HCT116 (cell line): Measurements from ENCODE around the gene GOLPH3L. TPM values are rescaled to one million over a fixed set of nuclear protein-coding genes. Genes with fewer than 3 reads are reported as not detected.

Source experiments
- ATAC-seq: fragments of 200-7000 bp; cut with Tn5 transposase; 2 replicates; pipeline ENCODE4 v1.9.1; 2020; ENCODE audit warnings: mild to moderate bottlenecking, moderate library complexity
- BruUV-seq: library from RNA; stranded (reverse); fragments of 400-500 nt; replicated peaks from 2 replicates; lab custom pipeline; 2021; lab: Mats Ljungman, UMichigan
- CTCF ChIA-PET: fragments of 300-600 bp; sonication (Branson Sonifier 250); formaldehyde crosslinking; loops from one replicate; lab custom pipeline; 2021; ENCODE audit warnings: antibody characterized with exemption; lab: Charles Lee
- POLR2A ChIA-PET: fragments of 300-600, 350-600 bp; sonication (Branson Sonifier 250); formaldehyde crosslinking; loops from one replicate; lab custom pipeline; 2021; ENCODE audit warnings: antibody characterized with exemption; lab: Charles Lee
- RAD21 ChIA-PET, 2 experiments: fragments of 300-600 bp; sonication (Branson Sonifier 250); formaldehyde crosslinking; loops; one replicate each; lab custom pipeline; 2023; ENCODE audit warnings: low total read pairs in 2 of 2; ENCODE audit not compliant: uncharacterized antibody in 2 of 2, unreplicated experiment in 2 of 2, low non-redundant PET in 1 of 2; lab: Charles Lee
- DNase-seq: peaks from one replicate; pipeline ENCODE4 v3.0.0-alpha.2; 2010; ENCODE audit warnings: low read depth, low spot score
- H2AFZ ChIP-seq: fragments of 200-600 bp; shearing (Covaris generic), sonication (generic); 2 replicates; pipeline ENCODE4 v1.6.1; 2017; ENCODE audit warnings: low read depth, mixed run types, mixed read lengths, antibody characterized with exemption, low read length; ENCODE audit not compliant: poor library complexity, severe bottlenecking
- H3K27ac ChIP-seq: 2 replicates; pipeline ENCODE4 v1.5.1; 2012; ENCODE audit warnings: low read depth, low read length
- H3K27me3 ChIP-seq: fragments of 200-600 bp; sonication (generic); 2 replicates; pipeline ENCODE4 v1.6.1; 2016; ENCODE audit warnings: mixed run types, low read length, mixed read lengths; ENCODE audit not compliant: insufficient read depth
- H3K36me3 ChIP-seq, 2 experiments: fragments of 200-500 bp in 1 of 2; fragments of 200-600 bp in 1 of 2; sonication (Bioruptor generic) in 1 of 2; sonication (generic) in 1 of 2; 2 replicates each; pipeline versions ENCODE4 v1.5.1 to v1.6.1; 2014 to 2016; ENCODE audit warnings: low read length in 2 of 2, inconsistent platforms in 1 of 2, mixed read lengths in 1 of 2, mixed run types in 1 of 2; ENCODE audit not compliant: insufficient read depth in 2 of 2, control insufficient read depth in 1 of 2
- H3K4me1 ChIP-seq, 2 experiments: fragments of 200-600 bp in 1 of 2; sonication (generic) in 1 of 2; 2 replicates each; pipeline versions ENCODE4 v1.5.1 to v1.6.1; 2012 to 2017; ENCODE audit warnings: low read length in 2 of 2, inconsistent platforms in 1 of 2, mild to moderate bottlenecking in 1 of 2, mixed read lengths in 1 of 2, mixed run types in 1 of 2, moderate library complexity in 1 of 2; ENCODE audit not compliant: insufficient read depth in 2 of 2, control insufficient read depth in 1 of 2
- H3K4me2 ChIP-seq: fragments of 200-600 bp; sonication (generic); 2 replicates; pipeline ENCODE4 v1.6.1; 2017; ENCODE audit warnings: mixed run types, low read length, mixed read lengths
- H3K4me3 ChIP-seq, 2 experiments: fragments of 200-600 bp in 1 of 2; sonication (generic) in 1 of 2; replicated peaks in 1 of 2; 2 replicates each; pipeline ENCODE4 v1.5.1; 2011 to 2016; ENCODE audit warnings: low read length in 2 of 2, control low read depth in 1 of 2, low read depth in 1 of 2, mild to moderate bottlenecking in 1 of 2, mixed read lengths in 1 of 2, mixed run types in 1 of 2
- H3K79me2 ChIP-seq: fragments of 200-600 bp; sonication (generic); 2 replicates; pipeline ENCODE4 v1.6.1; 2017; ENCODE audit warnings: mild to moderate bottlenecking, mixed run types, low read length, moderate library complexity, mixed read lengths; ENCODE audit not compliant: insufficient read depth
- H3K9ac ChIP-seq: fragments of 200-600 bp; sonication (generic); 2 replicates; pipeline ENCODE4 v1.6.1; 2016; ENCODE audit warnings: low read length, mixed read lengths
- H3K9me2 ChIP-seq: fragments of 200-600 bp; sonication (generic), shearing (Covaris generic); 2 replicates; pipeline ENCODE4 v1.6.1; 2017; ENCODE audit warnings: mixed run types, mild to moderate bottlenecking, moderate library complexity; ENCODE audit not compliant: insufficient read depth
- H3K9me3 ChIP-seq, 2 experiments: fragments of 200-500 bp in 1 of 2; fragments of 200-600 bp in 1 of 2; sonication (Bioruptor generic) in 1 of 2; sonication (generic) in 1 of 2; 2 replicates each; pipeline ENCODE4 v1.6.1; 2014 to 2017; ENCODE audit warnings: low read length in 2 of 2, mixed read lengths in 2 of 2, inconsistent platforms in 1 of 2, low read depth in 1 of 2, mild to moderate bottlenecking in 1 of 2, mixed run types in 1 of 2, moderate library complexity in 1 of 2; ENCODE audit not compliant: control insufficient read depth in 1 of 2, insufficient read depth in 1 of 2
- H4K20me1 ChIP-seq: fragments of 200-600 bp; sonication (generic), shearing (Covaris generic); 2 replicates; pipeline ENCODE4 v1.6.1; 2017; ENCODE audit warnings: mixed run types, mild to moderate bottlenecking, moderate library complexity; ENCODE audit not compliant: insufficient read depth
- POLR2AphosphoS5 ChIP-seq: IDR thresholded peaks from 2 replicates; pipeline ENCODE4 v1.6.1; 2011; ENCODE audit warnings: mild to moderate bottlenecking, low read depth, low read length, moderate library complexity
- RAD21 ChIP-seq: IDR thresholded peaks from 2 replicates; pipeline ENCODE4 v1.6.1; 2012; ENCODE audit warnings: low read depth, mild to moderate bottlenecking
- intact Hi-C: fragments of 100-400 bp; cut with micrococcal nuclease; formaldehyde crosslinking; loops from 2 replicates; pipeline ENCODE4 v1.10.0; 2022
- total RNA-seq: library from RNA; stranded (reverse); gene quantifications from one replicate; pipeline ENCODE4 v1.2.1, GENCODE V29; 2021; ENCODE audit not compliant: unreplicated experiment
- TF ChIP-seq, protein P1 (sequence below), 3 experiments: fragments of 200-600 bp in 1 of 3; sonication (generic) in 1 of 3; IDR thresholded peaks in 2 of 3; conservative IDR thresholded peaks in 1 of 3; 2 replicates each; pipeline ENCODE4 v1.5.1; 2012 to 2017; ENCODE audit warnings: low read depth in 2 of 3, low read length in 2 of 3, antibody characterized with exemption in 1 of 3, borderline replicate concordance in 1 of 3, control low read depth in 1 of 3, mild to moderate bottlenecking in 1 of 3, mixed read lengths in 1 of 3, mixed run types in 1 of 3, moderate library complexity in 1 of 3; ENCODE audit not compliant: insufficient read depth in 1 of 3

GOLPH3L gene
- total RNA-seq, 1 experiment from 2014 or later, result 28.0 TPM

DNA sequence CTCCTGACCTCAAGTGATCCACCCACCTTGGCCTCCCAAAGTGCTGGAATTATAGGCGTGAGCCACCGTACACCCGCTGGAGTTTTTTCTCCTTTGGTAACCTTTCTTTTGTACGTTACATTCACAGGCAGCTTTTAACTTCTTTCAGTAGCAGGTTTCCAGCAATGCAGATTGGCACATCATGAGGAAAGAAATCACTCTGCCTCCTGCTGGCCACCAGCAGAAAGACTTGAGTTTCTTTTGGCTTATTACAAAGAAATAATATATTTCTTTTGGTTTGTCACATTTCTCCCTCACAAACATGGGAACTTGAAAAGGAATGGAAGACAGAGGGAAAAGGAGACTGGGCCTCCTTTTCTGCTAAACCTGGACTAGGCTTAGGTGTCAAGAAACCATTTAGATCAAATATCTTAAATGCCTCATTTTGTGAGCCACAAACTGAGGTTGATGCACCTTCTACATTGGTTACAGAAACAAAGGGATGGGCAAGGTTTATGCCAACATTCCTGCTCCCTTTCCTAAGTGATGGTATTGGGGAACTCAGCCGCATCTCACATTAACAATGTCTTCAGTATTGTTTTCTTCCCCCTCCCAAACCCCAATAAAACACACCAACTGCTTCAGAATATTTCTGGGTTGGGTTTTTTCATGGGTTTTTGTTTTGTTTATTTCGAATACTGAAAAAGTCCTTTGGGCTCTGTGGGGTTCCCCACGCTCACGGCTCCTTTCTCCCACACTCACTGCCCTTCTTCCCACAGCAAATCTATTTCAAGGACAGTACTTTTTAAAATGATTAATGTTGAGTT lies 75.3 kb downstream of the GOLPH3L start:
- POLR2A ChIA-PET, result interaction anchor here (2.2 to 3.4 kb wide), 3 partner anchors 8 to 61 kb away, joined by 7 to 28 read pairs (median 8); partner anchors contain the start of genes ENSA and MCL1
- Histone ChIP-seq H3K9ac (no peak overlapping the region), H3K9me3 (no peaks in the 10 kb centered on the region), H2AFZ (no peak overlapping the region), H3K27ac (no peak overlapping the region), H3K4me2 (no peak overlapping the region), H3K4me3 (no peak overlapping the region), H3K27me3 (no peaks in the 10 kb centered on the region), H3K4me1 (peaks cover 8 to 44% of the 10 kb centered on the region in 2 experiments), H4K20me1 (no peaks in the 10 kb centered on the region), H3K9me2 (no peaks in the 10 kb centered on the region), H3K36me3 (peaks cover 19 to 47% of the 10 kb centered on the region in 2 experiments), H3K79me2 (peaks cover 8% of the 10 kb centered on the region; the same call in 1 of the 2 replicates)
- no peak for DNase-seq
- CTCF ChIA-PET, result interaction anchor here (1.0 to 3.2 kb wide), 2 partner anchors 60 to 191 kb away, joined by 3 to 15 read pairs; no protein-coding TSS in a partner anchor
- TF ChIP-seq RAD21 (peak; percentile 61), POLR2AphosphoS5 (no peak)
- TF ChIP-seq, protein P1, sequence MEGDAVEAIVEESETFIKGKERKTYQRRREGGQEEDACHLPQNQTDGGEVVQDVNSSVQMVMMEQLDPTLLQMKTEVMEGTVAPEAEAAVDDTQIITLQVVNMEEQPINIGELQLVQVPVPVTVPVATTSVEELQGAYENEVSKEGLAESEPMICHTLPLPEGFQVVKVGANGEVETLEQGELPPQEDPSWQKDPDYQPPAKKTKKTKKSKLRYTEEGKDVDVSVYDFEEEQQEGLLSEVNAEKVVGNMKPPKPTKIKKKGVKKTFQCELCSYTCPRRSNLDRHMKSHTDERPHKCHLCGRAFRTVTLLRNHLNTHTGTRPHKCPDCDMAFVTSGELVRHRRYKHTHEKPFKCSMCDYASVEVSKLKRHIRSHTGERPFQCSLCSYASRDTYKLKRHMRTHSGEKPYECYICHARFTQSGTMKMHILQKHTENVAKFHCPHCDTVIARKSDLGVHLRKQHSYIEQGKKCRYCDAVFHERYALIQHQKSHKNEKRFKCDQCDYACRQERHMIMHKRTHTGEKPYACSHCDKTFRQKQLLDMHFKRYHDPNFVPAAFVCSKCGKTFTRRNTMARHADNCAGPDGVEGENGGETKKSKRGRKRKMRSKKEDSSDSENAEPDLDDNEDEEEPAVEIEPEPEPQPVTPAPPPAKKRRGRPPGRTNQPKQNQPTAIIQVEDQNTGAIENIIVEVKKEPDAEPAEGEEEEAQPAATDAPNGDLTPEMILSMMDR (IDR thresholded peaks at IDR 0.05 in 2 of 3, conservative IDR thresholded peaks at IDR 0.05 in 1 of 3; ENCODE audit: borderline replicate concordance in 1 of 3, insufficient read depth in 1 of 3, low read depth in 2 of 3, low read length in 2 of 3), result peak; percentile 56 to 71 (median 65); a peak in 5 of 6 replicates
- BruUV-seq, result TSS peak; percentile 17
- intact Hi-C loops, result loop anchor here (2.0 to 10.0 kb wide), 3 partner anchors 43 to 303 kb away; partner anchors contain the start of genes MCL1 and SETDB1
- RAD21 ChIA-PET, result interaction anchor here in 1 of 2 experiments (0.6 kb wide), 1 partner anchor 19 kb away, joined by 3 read pairs; no protein-coding TSS in a partner anchor
- no peak for ATAC-seq
